Activated naive CD8-positive, alpha-beta T cell treated with anti-CD3 and anti-CD28 coated beads for 36 hours (primary cell): ENCODE measurements around the gene ELOVL6. TPM values are rescaled to one million over a fixed set of nuclear protein-coding genes. Genes with fewer than 3 reads are reported as not detected.

Experiments
- DNase-seq: peaks from one replicate; pipeline ENCODE4 v3.0.0; 2021
- H3K27ac Mint-ChIP-seq: one replicate; pipeline ENCODE4 v1.8.0; 2022; ENCODE audit warnings: mild to moderate bottlenecking, moderate library complexity, mixed read lengths
- H3K27me3 Mint-ChIP-seq: one replicate; pipeline ENCODE4 v1.8.0; 2022; ENCODE audit warnings: mild to moderate bottlenecking, mixed read lengths
- H3K36me3 Mint-ChIP-seq: one replicate; pipeline ENCODE4 v1.8.0; 2021; ENCODE audit warnings: mild to moderate bottlenecking, mixed read lengths
- H3K4me1 Mint-ChIP-seq: one replicate; pipeline ENCODE4 v1.8.0; 2021; ENCODE audit warnings: mixed read lengths
- H3K4me3 Mint-ChIP-seq: one replicate; pipeline ENCODE4 v1.8.0; 2022; ENCODE audit warnings: mild to moderate bottlenecking, moderate library complexity, mixed read lengths
- H3K9me3 Mint-ChIP-seq: one replicate; pipeline ENCODE4 v1.8.0; 2022; ENCODE audit warnings: mixed read lengths
- total RNA-seq, 2 experiments: library from RNA; stranded (reverse); gene quantifications; one replicate each; pipeline ENCODE4 v1.2.3, GENCODE V29; 2021

ELOVL6 gene
- total RNA-seq, 2 experiments from 2014 or later: 8.4 to 13.3 TPM

GRCh38 chr4:110184140-110184790 lies 14.2 kb downstream of the ELOVL6 start:
- no peaks in the 10 kb centered on the region for H3K9me3 Mint-ChIP-seq
- peaks cover 2% of the 10 kb centered on the region for H3K36me3 Mint-ChIP-seq
- no peak overlapping the region for H3K27ac Mint-ChIP-seq
- DNase-seq: no peak
- H3K4me1 Mint-ChIP-seq: peaks cover 2% of the 10 kb centered on the region
- no peaks in the 10 kb centered on the region for H3K27me3 Mint-ChIP-seq
- no peak overlapping the region for H3K4me3 Mint-ChIP-seq

DNA sequence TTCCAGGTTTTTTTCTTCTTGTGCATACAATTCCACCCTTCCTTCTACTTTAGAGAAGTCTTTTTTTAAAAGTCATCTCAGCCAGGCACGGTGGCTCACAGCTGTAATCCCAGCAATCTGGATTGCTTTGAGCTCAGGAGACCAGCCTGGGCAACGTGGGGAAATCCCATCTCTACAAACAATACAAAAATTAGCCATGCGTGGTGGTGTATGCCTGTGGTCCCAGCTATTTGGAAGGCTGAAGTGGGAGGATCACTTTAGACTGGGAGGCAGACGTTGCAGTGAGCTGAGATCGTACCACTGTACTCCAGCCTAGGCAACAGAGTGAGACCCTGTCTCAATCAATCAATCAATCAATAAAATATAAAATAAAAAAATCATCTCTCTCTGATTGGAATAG lies 14.8 kb downstream of the ELOVL6 start:
- Mint-ChIP-seq H3K9me3 (no peaks in the 10 kb centered on the region), H3K27ac (no peak overlapping the region), H3K36me3 (peaks cover 2% of the 10 kb centered on the region), H3K4me1 (peaks cover 2% of the 10 kb centered on the region), H3K27me3 (no peaks in the 10 kb centered on the region), H3K4me3 (no peak overlapping the region)
- DNase-seq: no peak

DNA sequence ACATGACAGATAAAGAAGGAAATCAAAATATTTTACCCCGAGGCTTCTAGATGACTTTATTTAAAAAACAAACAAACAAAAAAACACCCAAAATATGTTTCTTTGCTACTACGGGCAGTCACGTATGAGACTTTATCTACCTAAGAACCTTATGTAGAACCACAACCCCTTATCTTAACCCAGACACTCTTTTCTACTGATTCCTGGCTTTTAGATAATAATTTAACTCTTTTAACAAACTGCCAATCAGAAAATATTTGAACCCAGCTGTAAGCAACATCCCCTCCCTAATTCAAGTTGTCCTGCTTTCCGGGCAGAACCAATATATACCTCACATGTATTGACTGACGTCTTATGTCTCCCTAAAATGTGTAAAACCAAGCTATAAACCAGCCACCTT lies 15.4 kb downstream of the ELOVL6 start:
- Mint-ChIP-seq H3K27ac (no peak overlapping the region), H3K4me1 (peaks cover 2% of the 10 kb centered on the region), H3K36me3 (peaks cover 4% of the 10 kb centered on the region), H3K9me3 (no peaks in the 10 kb centered on the region), H3K4me3 (no peak overlapping the region), H3K27me3 (no peaks in the 10 kb centered on the region)
- no peak for DNase-seq

DNA sequence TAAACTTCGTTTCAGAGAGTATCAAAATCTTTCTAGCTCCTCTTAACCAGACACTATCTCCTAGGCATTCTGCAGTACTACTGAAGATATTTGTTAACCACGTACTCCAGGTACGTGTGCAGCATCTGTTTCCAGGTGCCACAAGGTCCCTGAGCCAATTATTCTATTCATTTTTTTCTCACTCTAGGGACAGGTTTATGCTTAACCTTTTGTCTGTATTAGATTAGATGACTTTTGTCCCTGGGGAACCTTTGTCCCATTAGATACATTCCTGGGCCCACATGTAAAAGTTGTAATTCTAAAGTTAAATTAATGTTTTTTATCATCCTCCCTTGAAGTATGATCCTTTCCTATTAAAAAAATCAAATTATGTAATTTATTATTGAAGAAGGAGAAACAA lies 16.5 kb downstream of the ELOVL6 start:
- H3K4me1 Mint-ChIP-seq: no peaks in the 10 kb centered on the region
- H3K27me3 Mint-ChIP-seq: no peaks in the 10 kb centered on the region
- no peak overlapping the region for H3K27ac Mint-ChIP-seq
- no peak overlapping the region for H3K4me3 Mint-ChIP-seq
- H3K9me3 Mint-ChIP-seq: no peaks in the 10 kb centered on the region
- no peak for DNase-seq
- H3K36me3 Mint-ChIP-seq: peaks cover 5% of the 10 kb centered on the region

- no peak overlapping the region for H3K27ac Mint-ChIP-seq
- H3K36me3 Mint-ChIP-seq: peaks cover 9% of the 10 kb centered on the region
- DNase-seq: no peak
- H3K4me3 Mint-ChIP-seq: no peak overlapping the region
- H3K27me3 Mint-ChIP-seq: no peaks in the 10 kb centered on the region
- no peaks in the 10 kb centered on the region for H3K4me1 Mint-ChIP-seq
- no peaks in the 10 kb centered on the region for H3K9me3 Mint-ChIP-seq
Measured at GRCh38 chr4:110175634-110176033, 22.8 kb downstream of the ELOVL6 start.

- Mint-ChIP-seq H3K27ac (no peak overlapping the region), H3K27me3 (no peaks in the 10 kb centered on the region), H3K4me3 (no peak overlapping the region), H3K4me1 (no peaks in the 10 kb centered on the region), H3K9me3 (no peaks in the 10 kb centered on the region), H3K36me3 (peaks cover 12% of the 10 kb centered on the region)
- DNase-seq: no peak
Measured at GRCh38 chr4:110172972-110173371, 25.4 kb downstream of the ELOVL6 start.

DNA sequence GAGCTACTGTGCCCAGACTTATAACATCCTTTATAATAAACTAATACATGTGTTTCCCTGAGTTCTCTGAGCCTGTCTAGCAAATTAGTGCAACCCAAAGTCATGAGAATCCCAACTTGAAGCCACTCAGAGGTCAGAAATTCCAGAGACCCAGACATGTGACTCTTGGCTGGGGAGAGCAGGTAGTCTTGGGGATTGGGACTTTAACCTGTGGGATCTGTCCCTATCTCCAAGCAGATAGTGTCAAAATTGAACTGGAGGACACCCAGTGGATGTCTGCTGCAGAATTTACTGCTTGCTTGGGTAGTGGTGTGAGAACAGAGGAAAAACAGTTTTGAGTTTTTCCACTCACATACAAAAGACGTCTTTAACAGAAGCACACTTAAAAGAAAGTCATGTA lies 26.4 kb downstream of the ELOVL6 start:
- H3K9me3 Mint-ChIP-seq: no peaks in the 10 kb centered on the region
- no peak overlapping the region for H3K4me3 Mint-ChIP-seq
- peaks cover 12% of the 10 kb centered on the region for H3K36me3 Mint-ChIP-seq
- H3K27ac Mint-ChIP-seq: no peak overlapping the region
- no peak for DNase-seq
- no peaks in the 10 kb centered on the region for H3K4me1 Mint-ChIP-seq
- no peaks in the 10 kb centered on the region for H3K27me3 Mint-ChIP-seq

DNA sequence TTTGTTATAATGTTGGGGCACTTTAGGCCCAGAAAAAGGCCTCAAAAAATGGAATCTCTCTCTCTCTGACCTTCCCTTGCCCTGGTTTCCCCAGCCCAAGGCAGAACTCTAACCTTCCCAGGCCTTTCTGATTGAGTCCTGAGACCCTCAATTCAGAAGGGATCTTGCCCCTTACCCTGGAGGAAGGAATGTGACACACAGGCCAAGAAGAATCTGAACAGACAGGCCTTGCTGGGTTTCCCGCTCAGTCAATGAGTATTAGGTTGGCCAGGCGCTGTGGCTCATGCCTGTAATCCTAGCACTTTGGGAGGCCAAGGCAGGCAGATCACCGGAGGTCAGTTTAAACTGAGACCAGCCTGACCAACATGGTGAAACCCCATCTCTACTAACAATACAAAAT lies 27.6 kb downstream of the ELOVL6 start:
- H3K9me3 Mint-ChIP-seq: no peaks in the 10 kb centered on the region
- H3K36me3 Mint-ChIP-seq: peaks cover 8% of the 10 kb centered on the region

DNA sequence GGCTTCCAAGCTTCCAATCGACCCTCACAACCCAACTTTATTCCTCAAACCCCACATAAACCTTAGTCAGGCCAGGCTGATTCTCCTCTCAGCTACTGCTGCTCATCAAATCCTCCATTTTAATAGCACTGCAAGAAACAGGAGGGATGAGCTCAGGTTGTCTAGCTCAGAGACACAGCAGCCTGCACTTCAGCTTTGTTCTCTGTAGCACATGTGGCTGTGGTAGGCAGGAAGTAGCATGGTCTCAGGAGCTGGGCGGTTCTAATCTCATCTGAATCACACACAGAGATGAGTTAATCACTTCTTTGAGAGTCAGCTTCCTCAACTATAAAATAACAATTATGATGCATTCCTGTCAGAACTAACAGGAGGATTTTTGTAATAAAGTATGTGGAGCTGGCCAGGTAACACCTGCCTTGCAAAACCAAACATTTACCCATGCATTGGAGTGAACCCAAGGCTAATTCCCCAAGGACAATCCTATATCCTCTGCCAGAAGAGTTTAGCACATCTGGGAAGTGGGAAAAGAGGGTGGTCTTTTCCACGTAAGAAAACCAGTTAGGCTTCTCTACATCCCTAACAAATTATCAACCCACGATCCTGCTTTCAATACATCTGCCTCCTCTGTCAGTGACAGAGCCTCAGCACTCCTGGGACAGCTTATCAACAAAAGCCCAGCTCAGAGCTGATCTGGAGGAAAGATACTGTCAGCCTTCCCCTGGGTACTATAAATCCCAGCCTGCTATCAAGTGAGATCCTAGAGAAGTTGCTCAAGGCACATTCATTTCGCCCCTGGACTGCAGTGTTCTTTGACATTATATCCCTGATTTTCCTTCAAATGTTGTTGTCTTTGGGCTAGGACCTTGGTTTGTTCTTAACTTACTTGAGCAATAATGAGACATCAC lies 32.8 kb downstream of the ELOVL6 start:
- no peaks in the 10 kb centered on the region for H3K9me3 Mint-ChIP-seq
- H3K27me3 Mint-ChIP-seq: no peaks in the 10 kb centered on the region
- H3K36me3 Mint-ChIP-seq: peaks cover 19% of the 10 kb centered on the region
- H3K4me1 Mint-ChIP-seq: peaks cover 22% of the 10 kb centered on the region
- H3K27ac Mint-ChIP-seq: peak overlapping the region; percentile 91
- peak; percentile 23 for DNase-seq
- H3K4me3 Mint-ChIP-seq: no peak overlapping the region

More for the DNA sequence above, 27.6 kb downstream of the ELOVL6 start:
- no peak overlapping the region for H3K4me3 Mint-ChIP-seq
- DNase-seq: no peak
- peaks cover 3% of the 10 kb centered on the region for H3K4me1 Mint-ChIP-seq
- H3K27ac Mint-ChIP-seq: no peak overlapping the region
- no peaks in the 10 kb centered on the region for H3K27me3 Mint-ChIP-seq

GRCh38 chr4:110164856-110165255 lies 33.6 kb downstream of the ELOVL6 start:
- H3K9me3 Mint-ChIP-seq: no peaks in the 10 kb centered on the region
- H3K27ac Mint-ChIP-seq: peak overlapping the region; percentile 91
- no peak overlapping the region for H3K4me3 Mint-ChIP-seq
- H3K27me3 Mint-ChIP-seq: no peaks in the 10 kb centered on the region
- H3K4me1 Mint-ChIP-seq: peaks cover 22% of the 10 kb centered on the region
- peaks cover 14% of the 10 kb centered on the region for H3K36me3 Mint-ChIP-seq
- no peak for DNase-seq

DNA sequence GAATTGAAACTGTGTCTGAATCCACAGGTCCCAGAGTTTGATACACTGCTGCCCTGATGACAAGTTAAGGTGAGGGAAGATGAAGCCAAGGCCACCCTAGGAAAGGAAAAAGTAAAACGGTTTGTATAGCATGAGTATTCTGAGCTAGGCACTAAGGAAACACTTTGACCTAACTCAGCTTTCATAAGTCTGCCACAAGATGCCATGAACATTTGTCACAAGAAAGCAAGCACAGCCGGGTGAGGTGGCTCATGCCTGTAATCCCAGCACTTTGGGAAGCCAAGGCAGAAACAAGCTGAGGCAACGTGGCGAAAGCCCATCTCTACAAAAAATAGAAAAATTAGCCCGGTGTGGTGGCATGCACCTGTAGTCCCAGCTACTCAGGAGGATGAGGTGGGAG lies 34.2 kb downstream of the ELOVL6 start:
- DNase-seq: no peak
- Mint-ChIP-seq H3K27ac (peak overlapping the region; percentile 3), H3K9me3 (no peaks in the 10 kb centered on the region), H3K36me3 (peaks cover 14% of the 10 kb centered on the region), H3K4me1 (peaks cover 22% of the 10 kb centered on the region), H3K27me3 (no peaks in the 10 kb centered on the region), H3K4me3 (no peak overlapping the region)

DNA sequence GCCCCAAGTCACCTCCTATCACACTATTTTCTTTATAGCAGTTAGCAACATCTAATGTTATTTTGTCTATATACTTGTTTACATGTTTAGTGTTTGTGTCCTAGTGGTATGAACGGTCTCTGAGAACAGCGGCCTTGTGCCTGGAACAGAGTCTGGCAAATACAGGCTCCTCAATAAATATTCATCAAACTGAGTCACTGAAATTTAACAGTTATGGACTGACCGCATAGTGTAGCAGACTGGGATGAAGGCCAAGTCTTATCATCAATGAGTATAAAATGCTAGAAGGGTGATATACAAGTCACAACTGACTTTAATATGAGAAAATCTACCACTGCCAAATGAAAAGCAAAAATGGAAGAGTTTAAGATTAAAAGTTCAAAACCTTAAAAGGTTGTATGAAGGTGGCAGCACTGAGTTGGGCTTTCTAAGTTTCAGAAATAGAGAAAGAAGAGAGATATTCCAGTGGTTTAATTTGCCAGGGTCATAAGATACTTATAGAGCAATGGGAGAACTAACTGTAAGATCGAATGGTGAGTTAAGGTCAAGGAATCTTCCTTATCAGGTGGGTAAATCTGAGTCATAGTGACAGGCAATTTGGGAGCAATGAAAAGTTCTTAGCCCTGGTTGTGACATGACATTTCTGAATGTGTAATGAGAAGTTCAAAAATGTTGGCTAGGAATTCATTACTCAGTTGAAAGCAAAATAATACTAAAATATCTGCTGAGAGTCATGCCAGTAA lies 34.9 kb downstream of the ELOVL6 start:
- no peak for DNase-seq
- H3K36me3 Mint-ChIP-seq: peaks cover 14% of the 10 kb centered on the region
- no peaks in the 10 kb centered on the region for H3K27me3 Mint-ChIP-seq
- peaks cover 22% of the 10 kb centered on the region for H3K4me1 Mint-ChIP-seq
- no peak overlapping the region for H3K4me3 Mint-ChIP-seq
- peak overlapping the region; percentile 3 for H3K27ac Mint-ChIP-seq
- H3K9me3 Mint-ChIP-seq: no peaks in the 10 kb centered on the region

GRCh38 chr4:110160618-110161017 lies 37.8 kb downstream of the ELOVL6 start:
- no peak overlapping the region for H3K27ac Mint-ChIP-seq
- no peak for DNase-seq
- H3K36me3 Mint-ChIP-seq: peaks cover 14% of the 10 kb centered on the region
- no peak overlapping the region for H3K4me3 Mint-ChIP-seq
- no peaks in the 10 kb centered on the region for H3K27me3 Mint-ChIP-seq
- H3K9me3 Mint-ChIP-seq: no peaks in the 10 kb centered on the region
- H3K4me1 Mint-ChIP-seq: peaks cover 17% of the 10 kb centered on the region

GRCh38 chr4:110159541-110159940 lies 38.9 kb downstream of the ELOVL6 start:
- Mint-ChIP-seq H3K36me3 (peaks cover 8% of the 10 kb centered on the region), H3K27ac (no peak overlapping the region), H3K4me3 (no peak overlapping the region), H3K4me1 (peaks cover 9% of the 10 kb centered on the region), H3K9me3 (no peaks in the 10 kb centered on the region), H3K27me3 (no peaks in the 10 kb centered on the region)
- DNase-seq: no peak

DNA sequence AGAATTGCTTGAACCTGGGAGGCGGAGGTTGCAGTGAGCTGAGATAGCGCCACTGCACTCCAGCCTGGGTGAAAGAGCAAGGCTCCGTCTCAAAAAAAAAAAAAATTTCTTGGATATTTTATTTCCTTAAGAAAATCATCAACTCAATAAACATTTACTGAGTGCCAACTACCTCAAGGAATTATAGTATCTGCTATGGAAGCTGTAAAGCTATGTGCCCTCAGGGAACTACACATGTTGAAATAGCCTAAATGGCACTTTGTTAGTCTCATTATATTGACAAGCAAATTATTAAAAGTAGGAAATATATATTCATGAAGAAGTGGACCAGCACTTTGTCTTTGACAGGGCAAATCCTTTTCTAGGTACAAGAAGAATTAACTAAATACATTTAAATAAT lies 40.8 kb downstream of the ELOVL6 start:
- Mint-ChIP-seq H3K36me3 (peaks cover 2% of the 10 kb centered on the region), H3K4me1 (no peaks in the 10 kb centered on the region), H3K4me3 (no peak overlapping the region), H3K9me3 (no peaks in the 10 kb centered on the region), H3K27ac (no peak overlapping the region), H3K27me3 (no peaks in the 10 kb centered on the region)
- no peak for DNase-seq
